HG03565 (cell line): ENCODE data around the gene FRMD4A.
"Not testable (repeated sequence)": the region's sequence is repeated elsewhere in the genome, so short reads cannot be mapped to it uniquely, and the experiment has no call there.

Source experiments
- ATAC-seq: cut with Tn5 transposase; IDR thresholded peaks from one replicate; pipeline ENCODE4 v1.9.1; 2021; ENCODE audit warnings: mild to moderate bottlenecking, moderate library complexity; ENCODE audit not compliant: unreplicated experiment

Gene FRMD4A

GRCh38 chr10:14244147-14244546, 86.6 kb downstream of the FRMD4A start:
- ATAC-seq, result no peak

DNA sequence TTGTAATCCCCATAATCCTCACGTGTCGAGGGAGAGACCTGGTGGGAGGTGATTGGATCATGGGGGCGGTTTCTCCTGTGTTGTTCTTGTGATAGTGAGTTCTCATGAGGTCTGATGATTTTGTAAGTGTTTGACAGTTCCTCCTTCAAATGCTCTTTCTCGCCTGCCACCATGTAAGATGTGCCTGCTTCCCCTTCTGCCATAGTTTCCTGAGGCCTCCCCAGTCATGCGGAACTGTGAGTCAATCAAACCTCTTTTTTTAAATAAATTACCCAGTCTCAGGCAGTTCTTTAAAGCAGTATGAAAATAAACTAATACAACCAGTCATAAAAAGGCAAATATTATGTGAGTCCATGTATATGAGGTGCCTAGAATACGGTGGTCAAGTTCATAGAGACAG, 87.5 kb downstream of the FRMD4A start:
- no peak for ATAC-seq

DNA sequence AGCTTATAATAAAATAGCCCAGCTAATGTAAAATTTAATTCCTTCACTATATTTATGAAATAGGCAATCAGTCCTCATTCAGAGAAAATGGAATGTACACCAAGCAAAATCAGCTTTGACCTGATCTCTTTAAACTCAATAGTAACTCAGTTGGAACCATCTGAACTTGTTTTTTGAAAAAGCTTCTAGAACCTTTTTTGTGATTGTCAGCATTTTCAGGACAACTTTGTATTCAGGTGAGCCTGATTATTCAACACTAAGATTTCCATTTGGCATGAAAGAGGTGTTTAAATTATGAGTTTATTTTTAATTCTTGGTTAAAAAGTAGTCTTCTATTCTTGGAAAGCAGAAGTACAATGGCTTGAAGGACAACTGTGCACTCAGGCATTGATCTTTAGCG, 89.5 kb downstream of the FRMD4A start:
- ATAC-seq, result no peak

- no peak for ATAC-seq
Measured at GRCh38 chr10:14240253-14241189, 90.2 kb downstream of the FRMD4A start.

DNA sequence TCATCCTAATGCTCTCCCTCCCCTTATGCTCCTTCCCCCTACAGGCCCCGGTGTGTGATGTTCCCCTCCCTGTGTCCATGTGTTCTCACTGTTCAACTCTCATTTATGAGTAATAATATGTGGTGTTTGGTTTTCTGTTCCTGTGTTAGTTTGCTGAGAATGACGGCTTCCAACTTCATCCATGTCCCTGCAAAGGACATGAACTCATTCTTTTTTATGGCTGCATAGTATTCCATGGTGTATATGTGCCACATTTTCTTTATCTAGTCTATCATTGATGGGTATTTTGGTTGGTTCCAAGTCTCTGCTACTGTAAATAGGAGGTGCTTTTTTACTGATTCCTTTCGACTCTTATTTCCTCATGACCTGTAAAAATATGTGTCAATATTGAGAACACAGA, 92.1 kb downstream of the FRMD4A start:
- not testable (repeated sequence) for ATAC-seq

GRCh38 chr10:14236341-14236740, 94.4 kb downstream of the FRMD4A start:
- ATAC-seq, result no peak

- ATAC-seq, result no peak
Measured at GRCh38 chr10:14235566-14236195, 95.0 kb downstream of the FRMD4A start.

- ATAC-seq, result no peak
Measured at GRCh38 chr10:14233566-14233965, 97.2 kb downstream of the FRMD4A start.

DNA sequence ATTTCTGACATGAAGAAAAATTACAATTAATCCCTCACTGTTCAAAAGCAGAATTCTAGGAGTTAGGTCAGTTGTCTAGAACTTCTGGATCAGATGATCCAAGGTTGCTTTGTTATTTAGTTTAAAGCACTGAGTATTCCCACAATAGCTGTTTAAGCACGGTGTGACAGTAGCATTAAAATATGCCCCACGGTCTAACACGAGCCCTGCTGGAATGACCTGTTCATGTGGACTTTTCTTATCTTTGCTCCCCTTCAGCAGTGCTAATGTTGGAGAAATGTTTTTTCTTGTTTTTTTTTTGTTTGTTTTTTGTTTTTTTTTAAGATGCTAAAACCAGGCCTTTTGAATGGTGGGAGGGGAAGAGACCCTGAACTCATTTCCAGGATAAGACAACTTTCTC, 101.9 kb downstream of the FRMD4A start:
- not testable (repeated sequence) for ATAC-seq

DNA sequence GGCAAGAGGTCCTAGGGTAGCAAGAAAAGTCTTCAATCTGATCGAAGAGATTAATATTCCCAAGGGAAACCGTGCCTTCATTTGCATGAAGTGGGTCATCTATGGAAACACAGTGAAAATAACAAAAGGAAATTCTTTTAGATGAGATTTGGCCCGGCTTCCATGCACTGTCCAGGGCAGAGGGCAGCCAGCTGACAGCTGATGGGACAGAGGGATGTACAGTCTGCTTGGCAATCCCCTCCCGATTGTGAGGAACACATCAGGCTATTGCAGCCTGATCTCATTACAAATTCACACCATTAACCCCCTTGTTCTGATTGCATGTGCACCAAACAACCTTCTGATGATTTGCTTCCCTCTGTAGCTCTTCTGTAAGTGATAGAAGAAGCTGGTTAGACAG, 105.3 kb downstream of the FRMD4A start:
- no peak for ATAC-seq

- ATAC-seq, result no peak
Measured at GRCh38 chr10:14220026-14220425, 110.7 kb downstream of the FRMD4A start.

DNA sequence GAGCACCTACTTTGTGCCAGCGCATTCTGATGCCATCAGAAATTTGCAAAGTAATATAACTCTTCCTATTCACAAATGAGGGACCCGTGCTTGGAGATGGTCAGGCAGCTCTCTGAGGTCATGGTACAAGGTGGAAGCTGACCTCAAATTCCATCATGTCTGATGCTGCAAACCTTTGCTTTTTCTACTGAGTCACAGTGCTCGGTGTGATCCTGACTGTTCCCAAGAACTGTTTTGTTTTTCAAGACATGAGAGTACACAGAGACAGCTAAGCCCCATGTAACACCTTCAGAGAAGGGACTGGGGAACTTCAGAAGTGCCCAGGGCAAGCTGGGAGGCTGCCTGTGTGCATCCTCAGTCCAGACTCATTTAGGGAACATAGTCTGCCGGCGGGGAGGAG, 111.3 kb downstream of the FRMD4A start:
- ATAC-seq, result no peak

DNA sequence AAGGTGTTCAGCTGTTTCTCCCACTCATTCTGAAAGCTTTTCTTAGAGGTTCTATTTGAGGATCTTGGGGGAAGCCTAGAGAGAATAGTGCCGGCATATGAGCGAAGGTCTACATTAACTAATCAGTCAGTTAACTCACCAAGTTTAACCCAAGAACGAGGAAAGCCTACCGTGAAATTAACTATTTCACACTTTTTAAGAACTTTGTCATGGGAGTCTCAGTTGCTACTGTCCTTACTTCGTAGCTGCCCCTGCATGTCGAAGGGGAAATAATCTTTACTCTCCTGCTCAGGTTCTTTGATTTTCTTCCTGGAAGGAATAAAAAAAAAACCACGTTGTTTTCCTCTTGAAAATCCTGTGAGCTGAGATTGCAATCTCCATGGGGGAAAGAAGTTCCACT, 115.1 kb downstream of the FRMD4A start:
- ATAC-seq, result no peak

DNA sequence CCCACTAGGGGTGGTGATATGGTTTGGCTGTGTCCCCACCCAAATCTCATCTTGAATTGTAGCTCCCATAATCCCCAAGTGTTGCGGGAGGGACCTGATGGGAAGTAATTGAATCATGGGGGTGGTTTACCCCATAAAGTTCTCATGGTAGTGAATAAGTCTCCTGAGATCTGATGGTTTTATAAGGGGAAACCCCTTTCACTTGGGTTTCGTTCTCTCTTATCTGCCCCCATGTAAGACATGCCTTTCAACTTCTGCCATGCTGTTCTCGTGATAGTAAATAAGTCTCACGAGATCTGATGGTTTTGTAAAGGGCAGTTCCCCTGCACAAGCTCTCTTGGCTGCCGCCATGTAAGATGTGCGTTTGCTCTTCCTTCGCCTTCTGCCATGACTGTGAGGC, 117.0 kb downstream of the FRMD4A start:
- not testable (repeated sequence) for ATAC-seq

GRCh38 chr10:14211610-14212009, 119.1 kb downstream of the FRMD4A start:
- ATAC-seq, result no peak

DNA sequence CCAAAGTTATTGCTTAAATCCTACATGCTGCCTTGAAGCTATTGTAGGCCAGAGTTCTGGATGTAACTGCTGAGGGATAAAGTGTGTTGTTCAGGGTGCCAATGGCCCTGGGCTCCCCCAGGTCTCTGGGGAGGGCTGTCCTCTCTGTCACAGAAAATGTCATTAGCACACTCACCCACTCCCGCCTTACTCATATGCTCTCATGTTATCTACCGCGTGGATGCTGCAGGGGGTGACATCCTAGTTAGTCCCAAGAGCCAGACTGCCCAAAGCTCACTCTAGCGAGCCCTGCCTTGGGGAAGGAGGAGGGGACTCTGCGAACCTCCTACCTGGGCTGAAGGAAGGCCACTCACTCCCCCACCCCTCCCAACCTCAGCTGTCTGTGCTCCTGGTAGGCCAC, 122.5 kb downstream of the FRMD4A start:
- ATAC-seq, result no peak

DNA sequence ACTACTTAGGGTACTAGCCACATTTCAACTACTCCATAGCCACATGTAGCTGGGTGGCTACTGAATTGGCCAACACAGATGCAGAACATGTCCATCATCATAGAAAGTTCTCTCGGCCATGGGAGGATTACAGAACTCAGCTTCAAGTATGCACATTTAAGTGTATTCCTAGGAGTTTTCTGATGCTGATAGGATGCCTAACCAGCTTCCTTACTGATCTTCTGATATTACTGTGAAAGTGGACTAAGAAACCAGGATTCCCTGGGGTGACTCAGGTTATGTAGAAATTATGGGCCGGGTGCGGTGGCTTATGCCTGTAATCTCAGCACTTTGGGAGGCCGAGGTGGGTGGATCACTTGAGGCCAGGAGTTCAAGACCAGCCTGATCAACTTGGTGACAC, 125.5 kb downstream of the FRMD4A start:
- no peak for ATAC-seq

GRCh38 chr10:14200698-14201544, 129.8 kb downstream of the FRMD4A start:
- ATAC-seq, result no peak

DNA sequence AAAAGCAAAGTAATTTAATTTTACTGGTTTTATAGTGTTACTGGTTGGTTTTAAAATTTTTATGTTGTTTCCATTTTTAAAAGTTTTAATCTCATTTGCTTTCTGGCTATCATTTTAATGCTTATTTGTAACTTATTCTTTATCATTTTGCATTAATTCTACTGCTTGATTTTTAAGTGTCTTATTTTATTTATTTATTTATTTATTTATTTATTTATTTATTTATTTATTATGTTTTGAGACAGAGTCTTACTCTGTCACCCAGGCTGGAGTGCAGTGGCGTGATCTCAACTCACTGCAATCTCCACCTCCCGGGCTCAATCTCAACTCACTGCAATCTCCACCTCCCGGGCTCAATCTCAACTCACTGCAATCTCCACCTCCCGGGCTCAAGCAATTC, 131.6 kb downstream of the FRMD4A start:
- not testable (repeated sequence) for ATAC-seq

DNA sequence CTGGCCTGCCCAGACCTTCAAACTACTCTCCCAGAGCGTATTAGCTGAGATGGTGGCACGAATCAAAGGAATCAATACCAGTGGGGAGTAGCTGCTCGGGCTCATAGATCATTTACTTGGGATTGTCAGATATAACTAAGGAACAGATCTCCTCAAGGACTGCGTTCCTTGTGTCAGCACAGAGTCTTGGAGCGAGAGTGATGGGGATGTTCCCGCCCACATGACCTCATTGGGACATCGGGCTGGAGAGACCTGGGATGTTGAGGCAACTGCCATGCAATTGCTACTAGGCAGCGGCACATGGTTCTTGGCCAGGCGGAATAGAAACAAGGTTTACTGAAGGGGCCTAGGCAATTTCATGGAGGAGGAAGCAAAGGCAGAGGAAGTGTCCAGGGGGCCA, 132.6 kb downstream of the FRMD4A start:
- ATAC-seq, result no peak

GRCh38 chr10:14196113-14196512, 134.6 kb downstream of the FRMD4A start:
- no peak for ATAC-seq
